Measurements from ENCODE around the gene SLC38A1.
"Not testable (repeated sequence)": the region's sequence is repeated elsewhere in the genome, so short reads cannot be mapped to it uniquely, and the experiment has no call there.

SLC38A1 gene

GRCh38 chr12:46268583-46269428 lies at the start of gene SLC38A1:
SLC38A1 (minus strand) TSS chr12:46269043; CDS start chr12:46239800, 29,243 bp downstream.
- Histone ChIP-seq H3K36me3 (ENCODE audit: control insufficient read depth, insufficient read depth, low read length) (no peaks in the 10 kb centered on the region), H3K9me3 (ENCODE audit: control insufficient read depth, low read length) (no peaks in the 10 kb centered on the region), H3K27me3 (ENCODE audit: control insufficient read depth, insufficient read depth, low read length) (peaks cover 20% of the 10 kb centered on the region), H3K4me3 (ENCODE audit: low read length) (peak within 1 kb of the TSS; percentile 70), H3K4me1 (ENCODE audit: control insufficient read depth, insufficient read depth, low read length) (peaks cover 9% of the 10 kb centered on the region), H3K9ac (ENCODE audit: low read length) (peak within 1 kb of the TSS; percentile 75)

- H3K9me3 ChIP-seq (ENCODE audit: control insufficient read depth, low read length): no peaks in the 10 kb centered on the region
- no peaks in the 10 kb centered on the region for H3K4me1 ChIP-seq (ENCODE audit: control insufficient read depth, insufficient read depth, low read length)
- no peaks in the 10 kb centered on the region for H3K27me3 ChIP-seq (ENCODE audit: control insufficient read depth, insufficient read depth, low read length)
- H3K9ac ChIP-seq (ENCODE audit: low read length): no peak overlapping the region
- no peaks in the 10 kb centered on the region for H3K36me3 ChIP-seq (ENCODE audit: control insufficient read depth, insufficient read depth, low read length)
- H3K4me3 ChIP-seq (ENCODE audit: low read length): no peak overlapping the region
These were observed 49.2 kb upstream of the SLC38A1 start for GRCh38 chr12:46318037-46318436.

- H3K9ac ChIP-seq (ENCODE audit: low read length): no peak overlapping the region
- no peak overlapping the region for H3K4me3 ChIP-seq (ENCODE audit: low read length)
- no peaks in the 10 kb centered on the region for H3K27me3 ChIP-seq (ENCODE audit: control insufficient read depth, insufficient read depth, low read length)
- H3K9me3 ChIP-seq (ENCODE audit: control insufficient read depth, low read length): no peaks in the 10 kb centered on the region
- H3K36me3 ChIP-seq (ENCODE audit: control insufficient read depth, insufficient read depth, low read length): no peaks in the 10 kb centered on the region
- H3K4me1 ChIP-seq (ENCODE audit: control insufficient read depth, insufficient read depth, low read length): no peaks in the 10 kb centered on the region
These were observed 35.2 kb upstream of the SLC38A1 start for GRCh38 chr12:46304070-46304469.

- H3K4me3 ChIP-seq (ENCODE audit: low read length): no peak overlapping the region
- H3K4me1 ChIP-seq (ENCODE audit: control insufficient read depth, insufficient read depth, low read length): no peaks in the 10 kb centered on the region
- no peaks in the 10 kb centered on the region for H3K9me3 ChIP-seq (ENCODE audit: control insufficient read depth, low read length)
- no peaks in the 10 kb centered on the region for H3K27me3 ChIP-seq (ENCODE audit: control insufficient read depth, insufficient read depth, low read length)
- H3K36me3 ChIP-seq (ENCODE audit: control insufficient read depth, insufficient read depth, low read length): no peaks in the 10 kb centered on the region
- H3K9ac ChIP-seq (ENCODE audit: low read length): no peak overlapping the region
These were observed 34.3 kb upstream of the SLC38A1 start for GRCh38 chr12:46303039-46303666.

- no peaks in the 10 kb centered on the region for H3K36me3 ChIP-seq (ENCODE audit: control insufficient read depth, insufficient read depth, low read length)
- H3K4me1 ChIP-seq (ENCODE audit: control insufficient read depth, insufficient read depth, low read length): no peaks in the 10 kb centered on the region
- H3K9me3 ChIP-seq (ENCODE audit: control insufficient read depth, low read length): no peaks in the 10 kb centered on the region
- H3K27me3 ChIP-seq (ENCODE audit: control insufficient read depth, insufficient read depth, low read length): no peaks in the 10 kb centered on the region
- no peak overlapping the region for H3K9ac ChIP-seq (ENCODE audit: low read length)
- no peak overlapping the region for H3K4me3 ChIP-seq (ENCODE audit: low read length)
These were observed 32.1 kb upstream of the SLC38A1 start for GRCh38 chr12:46300910-46301309.

- Histone ChIP-seq H3K4me1 (ENCODE audit: control insufficient read depth, insufficient read depth, low read length) (no peaks in the 10 kb centered on the region), H3K27me3 (ENCODE audit: control insufficient read depth, insufficient read depth, low read length) (no peaks in the 10 kb centered on the region), H3K9ac (ENCODE audit: low read length) (no peak overlapping the region), H3K4me3 (ENCODE audit: low read length) (no peak overlapping the region), H3K36me3 (ENCODE audit: control insufficient read depth, insufficient read depth, low read length) (no peaks in the 10 kb centered on the region), H3K9me3 (ENCODE audit: control insufficient read depth, low read length) (no peaks in the 10 kb centered on the region)
These were observed 31.0 kb upstream of the SLC38A1 start for GRCh38 chr12:46299851-46300250.

GRCh38 chr12:46298261-46298660 lies 29.4 kb upstream of the SLC38A1 start:
- Histone ChIP-seq H3K4me1 (ENCODE audit: control insufficient read depth, insufficient read depth, low read length) (no peaks in the 10 kb centered on the region), H3K9ac (ENCODE audit: low read length) (no peak overlapping the region), H3K4me3 (ENCODE audit: low read length) (no peak overlapping the region), H3K36me3 (ENCODE audit: control insufficient read depth, insufficient read depth, low read length) (no peaks in the 10 kb centered on the region), H3K9me3 (ENCODE audit: control insufficient read depth, low read length) (no peaks in the 10 kb centered on the region), H3K27me3 (ENCODE audit: control insufficient read depth, insufficient read depth, low read length) (no peaks in the 10 kb centered on the region)

GRCh38 chr12:46296822-46297221 lies 28.0 kb upstream of the SLC38A1 start:
- no peaks in the 10 kb centered on the region for H3K27me3 ChIP-seq (ENCODE audit: control insufficient read depth, insufficient read depth, low read length)
- no peak overlapping the region for H3K4me3 ChIP-seq (ENCODE audit: low read length)
- H3K36me3 ChIP-seq (ENCODE audit: control insufficient read depth, insufficient read depth, low read length): no peaks in the 10 kb centered on the region

GRCh38 chr12:46292754-46293402 lies 24.0 kb upstream of the SLC38A1 start:
- H3K4me1 ChIP-seq (ENCODE audit: control insufficient read depth, insufficient read depth, low read length): no peaks in the 10 kb centered on the region

More at GRCh38 chr12:46296822-46297221, 28.0 kb upstream of the SLC38A1 start:
- Histone ChIP-seq H3K9ac (ENCODE audit: low read length) (no peak overlapping the region), H3K9me3 (ENCODE audit: control insufficient read depth, low read length) (no peaks in the 10 kb centered on the region), H3K4me1 (ENCODE audit: control insufficient read depth, insufficient read depth, low read length) (no peaks in the 10 kb centered on the region)

GRCh38 chr12:46291953-46292352 lies 23.1 kb upstream of the SLC38A1 start:
- H3K9me3 ChIP-seq (ENCODE audit: control insufficient read depth, low read length); H3K4me1 ChIP-seq (ENCODE audit: control insufficient read depth, insufficient read depth, low read length); H3K4me3 ChIP-seq (ENCODE audit: low read length); H3K27me3 ChIP-seq (ENCODE audit: control insufficient read depth, insufficient read depth, low read length); H3K36me3 ChIP-seq (ENCODE audit: control insufficient read depth, insufficient read depth, low read length); H3K9ac ChIP-seq (ENCODE audit: low read length): not testable (repeated sequence)

More at GRCh38 chr12:46292754-46293402, 24.0 kb upstream of the SLC38A1 start:
- H3K9ac ChIP-seq (ENCODE audit: low read length): no peak overlapping the region
- no peaks in the 10 kb centered on the region for H3K9me3 ChIP-seq (ENCODE audit: control insufficient read depth, low read length)
- H3K4me3 ChIP-seq (ENCODE audit: low read length): no peak overlapping the region
- no peaks in the 10 kb centered on the region for H3K27me3 ChIP-seq (ENCODE audit: control insufficient read depth, insufficient read depth, low read length)
- H3K36me3 ChIP-seq (ENCODE audit: control insufficient read depth, insufficient read depth, low read length): no peaks in the 10 kb centered on the region

- not testable (repeated sequence) for H3K9ac ChIP-seq (ENCODE audit: low read length); H3K27me3 ChIP-seq (ENCODE audit: control insufficient read depth, insufficient read depth, low read length); H3K9me3 ChIP-seq (ENCODE audit: control insufficient read depth, low read length)
These were observed 16.3 kb upstream of the SLC38A1 start for GRCh38 chr12:46285177-46285576.

GRCh38 chr12:46282829-46283228 lies 14.0 kb upstream of the SLC38A1 start:
- Histone ChIP-seq H3K4me3 (ENCODE audit: low read length) (no peak overlapping the region), H3K36me3 (ENCODE audit: control insufficient read depth, insufficient read depth, low read length) (no peaks in the 10 kb centered on the region)

More at GRCh38 chr12:46285177-46285576, 16.3 kb upstream of the SLC38A1 start:
- not testable (repeated sequence) for H3K36me3 ChIP-seq (ENCODE audit: control insufficient read depth, insufficient read depth, low read length); H3K4me3 ChIP-seq (ENCODE audit: low read length); H3K4me1 ChIP-seq (ENCODE audit: control insufficient read depth, insufficient read depth, low read length)

More at GRCh38 chr12:46282829-46283228, 14.0 kb upstream of the SLC38A1 start:
- Histone ChIP-seq H3K9ac (ENCODE audit: low read length) (no peak overlapping the region), H3K27me3 (ENCODE audit: control insufficient read depth, insufficient read depth, low read length) (no peaks in the 10 kb centered on the region), H3K4me1 (ENCODE audit: control insufficient read depth, insufficient read depth, low read length) (no peaks in the 10 kb centered on the region), H3K9me3 (ENCODE audit: control insufficient read depth, low read length) (no peaks in the 10 kb centered on the region)

Data from mucosa of stomach (tissue), 1 donor.